ENCODE results near the gene RHBG. TPM values are rescaled to one million over a fixed set of nuclear protein-coding genes. Genes with fewer than 3 reads are reported as not detected.

The RHBG gene
- total RNA-seq, 4 donors from 2014 or later = not detected

- intact Hi-C loops (cut with DNase I) = no loop called here
- WGBS, 2 donors = 42 to 49% methylated on average over 20 of the region's 20 CpGs
- no peaks in the 10 kb centered on the region for H3K27me3 ChIP-seq
Observed at GRCh38 chr1:156390469-156391365, 21.7 kb downstream of the RHBG start.

GRCh38 chr1:156391366-156391677 lies 22.3 kb downstream of the RHBG start:
- H3K36me3 ChIP-seq = no peaks in the 10 kb centered on the region
- no peak for DNase-seq
- H3K9me3 ChIP-seq = no peaks in the 10 kb centered on the region
- TF ChIP-seq, protein P1, sequence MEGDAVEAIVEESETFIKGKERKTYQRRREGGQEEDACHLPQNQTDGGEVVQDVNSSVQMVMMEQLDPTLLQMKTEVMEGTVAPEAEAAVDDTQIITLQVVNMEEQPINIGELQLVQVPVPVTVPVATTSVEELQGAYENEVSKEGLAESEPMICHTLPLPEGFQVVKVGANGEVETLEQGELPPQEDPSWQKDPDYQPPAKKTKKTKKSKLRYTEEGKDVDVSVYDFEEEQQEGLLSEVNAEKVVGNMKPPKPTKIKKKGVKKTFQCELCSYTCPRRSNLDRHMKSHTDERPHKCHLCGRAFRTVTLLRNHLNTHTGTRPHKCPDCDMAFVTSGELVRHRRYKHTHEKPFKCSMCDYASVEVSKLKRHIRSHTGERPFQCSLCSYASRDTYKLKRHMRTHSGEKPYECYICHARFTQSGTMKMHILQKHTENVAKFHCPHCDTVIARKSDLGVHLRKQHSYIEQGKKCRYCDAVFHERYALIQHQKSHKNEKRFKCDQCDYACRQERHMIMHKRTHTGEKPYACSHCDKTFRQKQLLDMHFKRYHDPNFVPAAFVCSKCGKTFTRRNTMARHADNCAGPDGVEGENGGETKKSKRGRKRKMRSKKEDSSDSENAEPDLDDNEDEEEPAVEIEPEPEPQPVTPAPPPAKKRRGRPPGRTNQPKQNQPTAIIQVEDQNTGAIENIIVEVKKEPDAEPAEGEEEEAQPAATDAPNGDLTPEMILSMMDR (IDR thresholded peaks at IDR 0.05) = no peak
- TF ChIP-seq POLR2A (IDR thresholded peaks at IDR 0.05) = no peak
- no peak overlapping the region for H3K27ac ChIP-seq
- no peak overlapping the region for H3K4me3 ChIP-seq (replicated peaks in 1 of 3)
- H3K27me3 ChIP-seq = no peaks in the 10 kb centered on the region
- no peaks in the 10 kb centered on the region for H3K4me1 ChIP-seq
- 60 to 67% methylated on average over 6 to 9 of the region's 11 CpGs for WGBS, 2 donors
- intact Hi-C loops (cut with DNase I) = no loop called here

More at GRCh38 chr1:156390469-156391365, 21.7 kb downstream of the RHBG start:
- TF ChIP-seq POLR2A (IDR thresholded peaks at IDR 0.05) = no peak
- TF ChIP-seq, protein P1 (IDR thresholded peaks at IDR 0.05) = no peak
- DNase-seq = no peak
- Histone ChIP-seq H3K9me3 (no peaks in the 10 kb centered on the region), H3K4me1 (no peaks in the 10 kb centered on the region), H3K36me3 (no peaks in the 10 kb centered on the region), H3K4me3 (replicated peaks in 1 of 3) (no peak overlapping the region), H3K27ac (no peak overlapping the region)

DNA sequence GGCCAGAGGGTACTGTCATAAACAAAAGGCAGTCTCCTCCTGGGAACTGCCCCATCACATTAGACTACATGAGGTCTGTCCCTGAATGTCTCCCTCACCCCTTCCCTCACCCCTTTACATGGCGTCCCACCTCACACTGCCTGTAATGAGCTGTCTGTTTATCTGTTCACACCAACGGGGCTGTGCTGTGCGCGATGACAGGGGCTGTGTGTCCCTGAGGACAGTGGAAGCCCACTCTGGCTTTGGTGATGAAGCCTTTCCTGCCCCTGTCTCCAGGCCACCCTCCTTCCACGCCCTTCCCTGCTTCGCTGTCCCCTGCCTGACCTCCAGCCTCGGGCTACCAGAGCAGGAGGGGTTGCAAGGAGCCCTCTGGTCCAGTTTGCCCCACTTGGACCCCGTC lies 22.7 kb downstream of the RHBG start:
- no peak for TF ChIP-seq POLR2A (IDR thresholded peaks at IDR 0.05)
- TF ChIP-seq, protein P1 (IDR thresholded peaks at IDR 0.05) = no peak
- Histone ChIP-seq H3K9me3 (no peaks in the 10 kb centered on the region), H3K4me1 (no peaks in the 10 kb centered on the region), H3K36me3 (no peaks in the 10 kb centered on the region), H3K27me3 (no peaks in the 10 kb centered on the region), H3K27ac (no peak overlapping the region), H3K4me3 (replicated peaks in 1 of 3) (no peak overlapping the region)
- intact Hi-C loops (cut with DNase I) = no loop called here
- 56 to 70% methylated on average over 7 to 8 of the region's 8 CpGs for WGBS, 2 donors
- DNase-seq = no peak

DNA sequence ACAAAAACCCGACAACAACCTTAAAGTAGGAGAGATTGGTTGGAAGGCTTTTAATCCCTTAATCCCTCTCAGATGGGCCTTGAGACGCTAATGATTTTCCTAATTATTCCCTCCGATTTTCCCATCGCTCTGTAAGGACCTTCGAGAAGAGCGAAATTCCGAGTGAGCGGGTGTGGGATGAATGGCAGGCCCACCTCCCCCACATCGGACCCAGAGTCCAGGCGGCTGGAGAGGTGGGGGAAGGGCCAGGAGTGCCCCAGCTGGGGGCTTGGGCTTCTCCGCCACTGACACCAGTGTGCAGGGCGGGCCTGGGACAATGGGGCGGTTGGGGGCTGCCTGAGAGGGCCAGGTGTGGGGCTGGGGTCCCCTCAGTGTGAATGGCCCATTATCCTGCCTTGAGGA lies 23.4 kb downstream of the RHBG start:
- Histone ChIP-seq H3K27ac (no peak overlapping the region), H3K27me3 (no peaks in the 10 kb centered on the region), H3K36me3 (no peaks in the 10 kb centered on the region), H3K9me3 (no peaks in the 10 kb centered on the region), H3K4me1 (no peaks in the 10 kb centered on the region), H3K4me3 (replicated peaks in 1 of 3) (no peak overlapping the region)
- intact Hi-C loops (cut with DNase I) = no loop called here
- TF ChIP-seq, protein P1 (IDR thresholded peaks at IDR 0.05) = no peak
- no peak for TF ChIP-seq POLR2A (IDR thresholded peaks at IDR 0.05)
- WGBS, 2 donors = 66 to 73% methylated on average over 11 to 13 of the region's 13 CpGs
- DNase-seq = no peak

DNA sequence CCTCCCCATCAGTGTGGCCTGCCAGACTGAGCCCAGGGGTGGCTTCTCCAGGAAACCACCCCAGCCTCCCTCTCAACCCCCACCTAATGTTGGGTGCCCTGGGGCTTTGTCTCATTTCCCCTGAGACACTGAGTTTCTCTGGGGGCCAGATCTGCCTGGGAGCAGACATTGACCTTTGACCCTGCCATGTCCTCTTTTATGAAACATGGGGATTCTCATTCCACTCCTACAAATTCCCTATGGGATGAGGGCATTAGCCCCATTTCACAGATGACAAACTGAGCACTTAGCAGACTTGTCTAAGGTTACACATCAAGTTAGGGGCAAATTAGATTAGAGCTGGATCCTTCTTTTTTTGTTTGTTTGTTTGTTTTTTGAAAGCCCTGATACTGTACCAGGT lies 24.1 kb downstream of the RHBG start:
- no peak for DNase-seq
- no peaks in the 10 kb centered on the region for H3K9me3 ChIP-seq
- H3K4me1 ChIP-seq = no peaks in the 10 kb centered on the region
- H3K27ac ChIP-seq = no peak overlapping the region
- H3K4me3 ChIP-seq (replicated peaks in 1 of 3) = no peak overlapping the region
- no peaks in the 10 kb centered on the region for H3K27me3 ChIP-seq
- TF ChIP-seq, protein P1 (IDR thresholded peaks at IDR 0.05) = no peak
- TF ChIP-seq POLR2A (IDR thresholded peaks at IDR 0.05) = no peak
- no peaks in the 10 kb centered on the region for H3K36me3 ChIP-seq
- intact Hi-C loops (cut with DNase I) = no loop called here
